Gastrocnemius medialis (tissue), 4 donors: ENCODE results near the gene TPRKB. TPM values are rescaled to one million over a fixed set of nuclear protein-coding genes. Genes with fewer than 3 reads are reported as not detected.
A peak's percentile ranks its signal among the peaks of the same experiment; 100 is the strongest.

Experiments used
- ATAC-seq, 2 donors: fragments of 150-250 bp; one replicate each; pipeline ENCODE4 v1.9.1; 2016
- DNase-seq, 2 donors: peaks; one replicate each; pipeline ENCODE4 v3.0.0-alpha.2; 2019
- H3K27ac ChIP-seq, 4 donors: fragments of 200-600 bp; sonication (generic); 1 replicate in 1 of 4; 2 replicates in 3 of 4; pipeline ENCODE4 v1.5.1; 2016 to 2018; ENCODE audit warnings: mild to moderate bottlenecking in 2 of 4, moderate library complexity in 1 of 4
- H3K27me3 ChIP-seq, 3 donors: fragments of 200-600 bp; sonication (generic) in 2 of 3; 1 replicate in 1 of 3; 2 replicates in 2 of 3; pipeline versions ENCODE4 v1.5.1 to v1.6.0; 2016 to 2019; ENCODE audit warnings: mild to moderate bottlenecking in 1 of 3, moderate library complexity in 1 of 3
- H3K36me3 ChIP-seq, 2 donors: fragments of 200-600 bp; sonication (generic) in 1 of 2; one replicate each; pipeline ENCODE4 v1.5.1; 2017 to 2018
- H3K4me1 ChIP-seq, 2 donors: fragments of 200-600 bp; sonication (generic) in 1 of 2; one replicate each; pipeline ENCODE4 v1.5.1; 2016 to 2017; ENCODE audit warnings: mild to moderate bottlenecking in 2 of 2
- H3K4me3 ChIP-seq, 4 donors: fragments of 200-600 bp; sonication (generic) in 3 of 4; 1 replicate in 1 of 4; 2 replicates in 3 of 4; pipeline ENCODE4 v1.5.1; 2016 to 2019; ENCODE audit warnings: mild to moderate bottlenecking in 2 of 4
- H3K9me3 ChIP-seq, 3 donors: fragments of 200-600 bp; sonication (generic) in 2 of 3; 1 replicate in 1 of 3; 2 replicates in 2 of 3; pipeline ENCODE4 v1.5.1; 2016 to 2019
- CTCF ChIP-seq, 5 experiments: fragments of 450-650 bp in 3 of 5; fragments of 200-600 bp in 2 of 5; sonication (generic) in 2 of 5; IDR thresholded peaks in 4 of 5; conservative IDR thresholded peaks in 1 of 5; 1 replicate in 4 of 5; 2 replicates in 1 of 5; pipeline ENCODE4 v1.5.1; 2016 to 2019; ENCODE audit warnings: antibody characterized with exemption in 5 of 5, mild to moderate bottlenecking in 3 of 5, moderate library complexity in 3 of 5
- POLR2A ChIP-seq, 2 donors: fragments of 450-650 bp; IDR thresholded peaks; one replicate each; pipeline ENCODE4 v1.6.1; 2017; ENCODE audit warnings: antibody characterized with exemption in 2 of 2, mild to moderate bottlenecking in 2 of 2, moderate library complexity in 2 of 2
- in situ Hi-C, 4 donors: fragments of 200-750 bp; cut with MboI; loops; one replicate each; pipeline versions ENCODE4 v1.15.0 to v1.8.0; 2017; ENCODE audit warnings: low sequenced_read_pairs in 4 of 4
- intact Hi-C: fragments of 100-400 bp; cut with DNase I; formaldehyde crosslinking; loops from one replicate; pipeline ENCODE4 v1.15.1; 2023; ENCODE audit warnings: low total_unique reads
- total RNA-seq, 4 donors: library from RNA; depleted of rRNA; stranded (reverse); fragments of >200 nt; gene quantifications; one replicate each; pipeline versions ENCODE4 v1.1.0 to v1.2.3, GENCODE V29; 2016

The TPRKB gene
- total RNA-seq, 4 donors from 2014 or later: 49.4 to 90.1 (median 55.9) TPM

GRCh38 chr2:73740767-73741166 is 3.6 kb upstream of the TPRKB start:
- ATAC-seq (no peak), DNase-seq (no peak)
- in situ Hi-C loops (loop anchor here in 3 of 4 donors (25.0 kb wide), 2 partner anchors 353 to 503 kb away; partner anchors contain the start of genes CCT7 (in 3 of the 3), PRADC1 (in 3 of the 3) and ALMS1 (in 1 of the 3)), intact Hi-C loops (no loop called here)
- H3K27me3 ChIP-seq: no peaks in the 10 kb centered on the region
- no peak overlapping the region for H3K4me3 ChIP-seq
- peaks cover 13% of the 10 kb centered on the region in 2 donors for H3K4me1 ChIP-seq
- peaks cover 0 to 13% of the 10 kb centered on the region in 2 donors for H3K36me3 ChIP-seq
- H3K9me3 ChIP-seq: no peaks in the 10 kb centered on the region
- TF ChIP-seq CTCF (IDR thresholded peaks at IDR 0.05 in 4 of 5, conservative IDR thresholded peaks at IDR 0.05 in 1 of 5) (no peak), POLR2A (IDR thresholded peaks at IDR 0.05) (no peak)
- H3K27ac ChIP-seq: no peak overlapping the region

- Histone ChIP-seq H3K9me3 (no peaks in the 10 kb centered on the region), H3K4me1 (peaks cover 19 to 20% of the 10 kb centered on the region in 2 donors), H3K27ac (no peak overlapping the region), H3K36me3 (peaks cover 0 to 4% of the 10 kb centered on the region in 2 donors), H3K4me3 (no peak overlapping the region), H3K27me3 (no peaks in the 10 kb centered on the region)
- DNase-seq (no peak), ATAC-seq (no peak)
- TF ChIP-seq CTCF (IDR thresholded peaks at IDR 0.05 in 4 of 5, conservative IDR thresholded peaks at IDR 0.05 in 1 of 5) (no peak), POLR2A (IDR thresholded peaks at IDR 0.05) (no peak)
- in situ Hi-C loops: loop anchor here in 3 of 4 donors (25.0 kb wide), 2 partner anchors 352 to 502 kb away; partner anchors contain the start of genes CCT7 (in 3 of the 3), PRADC1 (in 3 of the 3) and ALMS1 (in 1 of the 3)
- intact Hi-C loops: loop anchor here (5.0 to 10.0 kb wide), 4 partner anchors 46 to 664 kb away; partner anchors contain the start of genes ALMS1, C2orf78, DCTN1 and DUSP11
Measured at GRCh38 chr2:73739101-73739500, 2.0 kb upstream of the TPRKB start.

GRCh38 chr2:73736378-73736777 is 767 bp downstream of the TPRKB start:
- in situ Hi-C loops (loop anchor here in 3 of 4 donors (25.0 kb wide), 2 partner anchors 349 to 499 kb away; partner anchors contain the start of genes CCT7 (in 3 of the 3), PRADC1 (in 3 of the 3) and ALMS1 (in 1 of the 3)), intact Hi-C loops (loop anchor here (2.0 to 10.0 kb wide), 6 partner anchors 48 to 746 kb away; partner anchors contain the start of genes ALMS1, C2orf78, CCDC142 and DCTN1)
- ATAC-seq: no peak
- no peaks in the 10 kb centered on the region for H3K9me3 ChIP-seq
- H3K36me3 ChIP-seq: peaks cover 0 to 29% of the 10 kb centered on the region in 2 donors
- TF ChIP-seq CTCF (IDR thresholded peaks at IDR 0.05 in 4 of 5, conservative IDR thresholded peaks at IDR 0.05 in 1 of 5) (no peak), POLR2A (IDR thresholded peaks at IDR 0.05) (no peak)
- peak overlapping the region; percentile 74 to 89 (median 82) for H3K4me3 ChIP-seq
- H3K4me1 ChIP-seq: peaks cover 21 to 22% of the 10 kb centered on the region in 2 donors
- DNase-seq: no peak
- H3K27me3 ChIP-seq: no peaks in the 10 kb centered on the region
- peak overlapping the region; percentile 69 to 86 (median 78) for H3K27ac ChIP-seq

GRCh38 chr2:73730810-73731209 is 6.3 kb downstream of the TPRKB start:
- Histone ChIP-seq H3K36me3 (peaks cover 0 to 49% of the 10 kb centered on the region in 2 donors), H3K4me3 (no peak overlapping the region), H3K9me3 (no peaks in the 10 kb centered on the region), H3K27me3 (no peaks in the 10 kb centered on the region), H3K4me1 (peaks cover 14 to 19% of the 10 kb centered on the region in 2 donors), H3K27ac (peak overlapping the region; percentile 64 to 93 (median 84))
- peak; percentile 99 for ATAC-seq
- in situ Hi-C loops (loop anchor here in 3 of 4 donors (25.0 kb wide), 2 partner anchors 344 to 494 kb away; partner anchors contain the start of genes CCT7 (in 3 of the 3), PRADC1 (in 3 of the 3) and ALMS1 (in 1 of the 3)), intact Hi-C loops (loop anchor here (10.0 kb wide), 3 partner anchors 54 to 656 kb away; partner anchors contain the start of genes C2orf78, DCTN1, DUSP11 and SFXN5)
- DNase-seq: peak; percentile 85 to 90
- TF ChIP-seq POLR2A (IDR thresholded peaks at IDR 0.05): no peak
- TF ChIP-seq CTCF (IDR thresholded peaks at IDR 0.05 in 4 of 5, conservative IDR thresholded peaks at IDR 0.05 in 1 of 5): no peak
